Measurements from ENCODE around the gene PAIP1.
A peak's percentile ranks its signal among the peaks of the same experiment; 100 is the strongest.
"Not testable (repeated sequence)": the region's sequence is repeated elsewhere in the genome, so short reads cannot be mapped to it uniquely, and the experiment has no call there.

The PAIP1 gene

DNA sequence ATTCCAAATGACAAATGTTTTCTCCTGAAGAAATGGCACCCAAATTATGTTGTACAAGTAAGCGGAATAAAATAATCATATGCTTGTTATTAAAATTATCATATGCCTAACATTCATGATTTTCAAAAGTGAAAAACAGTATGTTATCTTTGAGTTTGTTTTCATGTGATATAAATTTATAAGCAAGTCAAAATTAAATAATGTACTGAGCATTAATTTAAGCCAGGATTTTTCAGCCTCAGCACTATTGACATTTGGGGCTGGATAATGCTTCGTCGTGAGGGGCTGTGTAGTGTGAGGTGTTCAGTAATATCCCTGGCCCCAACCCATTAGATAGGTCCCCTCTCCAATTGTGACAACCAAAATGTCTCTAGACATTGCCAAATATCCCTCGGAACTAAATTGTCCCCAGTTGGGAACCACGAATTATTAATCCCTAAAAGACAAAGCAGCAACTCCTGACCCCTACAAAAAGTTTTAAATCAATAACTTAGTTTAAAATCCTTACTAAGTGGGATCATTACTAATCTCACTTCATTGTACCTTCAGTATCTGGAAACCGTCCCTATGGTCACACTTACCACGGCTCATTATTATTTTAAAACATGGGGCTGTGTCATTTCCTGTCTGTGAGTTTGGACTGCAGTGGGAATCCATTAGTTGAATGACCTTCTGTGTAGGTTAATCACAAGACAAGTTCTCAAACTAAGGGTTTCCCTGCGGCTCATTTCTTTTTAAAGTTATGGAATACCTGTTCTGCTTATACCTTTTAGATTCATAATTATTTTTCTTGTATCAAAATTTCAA lies 44.8 kb upstream of the PAIP1 start:
- TF ChIP-seq, protein P1, sequence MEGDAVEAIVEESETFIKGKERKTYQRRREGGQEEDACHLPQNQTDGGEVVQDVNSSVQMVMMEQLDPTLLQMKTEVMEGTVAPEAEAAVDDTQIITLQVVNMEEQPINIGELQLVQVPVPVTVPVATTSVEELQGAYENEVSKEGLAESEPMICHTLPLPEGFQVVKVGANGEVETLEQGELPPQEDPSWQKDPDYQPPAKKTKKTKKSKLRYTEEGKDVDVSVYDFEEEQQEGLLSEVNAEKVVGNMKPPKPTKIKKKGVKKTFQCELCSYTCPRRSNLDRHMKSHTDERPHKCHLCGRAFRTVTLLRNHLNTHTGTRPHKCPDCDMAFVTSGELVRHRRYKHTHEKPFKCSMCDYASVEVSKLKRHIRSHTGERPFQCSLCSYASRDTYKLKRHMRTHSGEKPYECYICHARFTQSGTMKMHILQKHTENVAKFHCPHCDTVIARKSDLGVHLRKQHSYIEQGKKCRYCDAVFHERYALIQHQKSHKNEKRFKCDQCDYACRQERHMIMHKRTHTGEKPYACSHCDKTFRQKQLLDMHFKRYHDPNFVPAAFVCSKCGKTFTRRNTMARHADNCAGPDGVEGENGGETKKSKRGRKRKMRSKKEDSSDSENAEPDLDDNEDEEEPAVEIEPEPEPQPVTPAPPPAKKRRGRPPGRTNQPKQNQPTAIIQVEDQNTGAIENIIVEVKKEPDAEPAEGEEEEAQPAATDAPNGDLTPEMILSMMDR (IDR thresholded peaks at IDR 0.05; ENCODE audit: insufficient read depth, low read depth, low read length, missing control alignments) = no peak
- DNase-seq (ENCODE audit: low read depth) = peak; percentile 41
- peak overlapping the region; percentile 83 for H3K4me3 ChIP-seq (ENCODE audit: low read length)

DNA sequence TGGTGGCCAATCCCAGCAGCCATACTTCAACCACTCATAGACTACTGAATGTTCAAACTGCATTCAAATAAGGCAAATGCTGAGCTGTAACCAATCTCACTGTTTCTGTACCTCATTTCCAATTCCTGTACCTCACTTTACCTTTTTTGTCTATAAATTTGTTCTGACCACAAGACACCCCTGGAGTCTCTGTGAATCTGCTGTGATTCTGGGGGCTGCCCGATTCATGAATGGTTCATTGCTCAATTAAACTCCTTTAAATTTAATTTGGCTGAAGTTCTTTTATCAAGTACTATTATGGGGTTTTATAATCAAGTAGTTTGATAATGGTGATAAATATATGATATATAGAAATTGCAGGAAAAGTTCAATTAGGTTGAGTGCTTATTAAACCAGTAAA lies 42.0 kb upstream of the PAIP1 start:
- H3K4me3 ChIP-seq (ENCODE audit: low read length); DNase-seq (ENCODE audit: low read depth): not testable (repeated sequence)

- TF ChIP-seq, protein P1 (IDR thresholded peaks at IDR 0.05; ENCODE audit: insufficient read depth, low read depth, low read length, missing control alignments) = no peak
- DNase-seq (ENCODE audit: low read depth) = no peak
Observed at GRCh38 chr5:43592363-43592762, 35.5 kb upstream of the PAIP1 start.

DNA sequence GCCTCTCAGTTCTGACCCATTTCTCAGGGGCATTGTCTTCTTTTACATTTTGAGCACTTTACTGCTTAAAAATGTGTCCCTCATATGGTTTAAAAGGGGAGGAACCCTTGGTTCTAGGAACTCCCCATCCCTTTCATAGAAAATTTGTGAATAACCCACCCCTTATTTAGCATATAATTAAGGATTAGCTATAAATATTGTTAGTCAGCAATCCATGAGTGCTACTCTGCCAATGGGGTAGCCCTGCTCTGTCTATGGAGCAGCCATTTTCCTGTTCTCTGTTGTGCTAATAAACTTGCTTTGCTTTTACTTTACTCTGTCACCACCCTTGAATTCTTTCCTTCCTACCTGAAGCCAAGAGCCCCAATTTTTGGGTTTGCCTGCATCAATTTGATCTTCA lies 33.8 kb upstream of the PAIP1 start:
- no peak for DNase-seq (ENCODE audit: low read depth)
- TF ChIP-seq, protein P1 (IDR thresholded peaks at IDR 0.05; ENCODE audit: insufficient read depth, low read depth, low read length, missing control alignments) = no peak
- H3K4me3 ChIP-seq (ENCODE audit: low read length) = no peak overlapping the region

More at GRCh38 chr5:43592363-43592762, 35.5 kb upstream of the PAIP1 start:
- H3K4me3 ChIP-seq (ENCODE audit: low read length) = no peak overlapping the region

DNA sequence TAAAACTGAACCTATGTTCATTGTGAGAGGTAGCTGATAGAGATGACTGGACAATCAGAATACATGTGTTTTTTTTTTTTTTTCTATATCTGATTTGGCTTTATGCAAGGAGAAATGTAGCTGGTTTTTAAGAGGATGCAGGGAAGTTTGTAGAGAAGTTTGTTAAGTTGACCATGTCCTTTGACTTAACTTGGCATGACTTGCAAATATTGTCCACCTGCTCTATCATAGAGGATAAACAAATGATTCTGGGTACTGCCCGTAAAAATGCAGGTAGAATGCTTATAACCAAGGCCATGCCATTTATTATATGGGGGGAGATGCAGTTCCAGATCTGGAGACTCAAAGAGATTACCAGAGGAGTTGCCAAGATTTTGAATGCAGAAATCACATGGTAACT lies 32.4 kb upstream of the PAIP1 start:
- TF ChIP-seq, protein P1 (IDR thresholded peaks at IDR 0.05; ENCODE audit: insufficient read depth, low read depth, low read length, missing control alignments) = no peak
- no peak for DNase-seq (ENCODE audit: low read depth)
- H3K4me3 ChIP-seq (ENCODE audit: low read length) = no peak overlapping the region

DNA sequence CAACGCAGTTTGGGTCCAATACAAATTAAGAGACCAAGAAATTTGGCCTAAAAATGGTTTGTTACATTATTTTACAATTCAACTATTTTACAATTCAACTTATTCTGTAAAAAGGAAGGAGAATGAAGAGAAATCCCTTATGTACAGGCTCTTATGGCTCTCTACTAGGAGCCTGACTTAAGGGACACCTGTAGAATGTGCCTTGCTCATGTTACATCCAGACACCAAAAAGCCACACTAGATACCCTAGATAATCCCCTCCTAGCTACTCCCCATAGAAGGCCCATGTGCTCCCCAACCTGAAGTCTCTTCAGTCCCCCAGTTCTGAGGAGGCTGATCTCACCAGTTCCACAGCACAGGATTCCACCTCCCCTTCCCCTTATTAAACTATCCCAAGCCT lies 32.0 kb upstream of the PAIP1 start:
- no peak for DNase-seq (ENCODE audit: low read depth)
- TF ChIP-seq, protein P1 (IDR thresholded peaks at IDR 0.05; ENCODE audit: insufficient read depth, low read depth, low read length, missing control alignments) = no peak
- no peak overlapping the region for H3K4me3 ChIP-seq (ENCODE audit: low read length)

DNA sequence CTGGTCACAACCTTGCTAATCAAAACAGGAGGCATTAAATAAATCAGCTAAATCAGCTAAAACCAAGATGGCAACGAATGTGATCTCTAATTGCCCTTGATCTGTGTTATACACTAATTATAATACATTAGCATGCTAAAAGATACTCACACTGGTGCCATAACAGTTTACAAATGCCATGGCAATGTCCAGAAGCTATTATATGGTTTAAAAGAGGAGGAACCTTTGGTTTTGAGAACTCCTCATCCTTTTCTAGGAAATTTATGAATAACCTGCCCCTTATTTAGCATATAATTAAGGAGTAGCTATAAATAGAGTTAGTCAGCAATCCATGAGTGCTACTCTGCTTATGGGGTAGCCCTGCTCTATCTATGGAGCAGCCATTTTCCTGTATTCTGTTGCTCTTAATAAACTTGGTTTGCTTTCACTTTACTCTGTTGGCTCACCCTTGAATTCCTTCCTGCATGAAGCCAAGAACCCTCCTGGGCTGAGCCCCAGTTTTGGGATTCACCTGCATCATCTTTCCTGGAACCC lies 27.4 kb upstream of the PAIP1 start:
- no peak overlapping the region for H3K4me3 ChIP-seq (ENCODE audit: low read length)
- DNase-seq (ENCODE audit: low read depth) = no peak
- TF ChIP-seq, protein P1 (IDR thresholded peaks at IDR 0.05; ENCODE audit: insufficient read depth, low read depth, low read length, missing control alignments) = no peak
